Fibroblast of lung (primary cell): Measurements from ENCODE around the gene CHN1. TPM values are rescaled to one million over a fixed set of nuclear protein-coding genes. Genes with fewer than 3 reads are reported as not detected.
A peak's percentile ranks its signal among the peaks of the same experiment; 100 is the strongest.

Experiments used
- DNase-seq, 2 donors: peaks; one replicate each; pipeline versions ENCODE4 v3.0.0 to v3.0.0-alpha.2; 2010; ENCODE audit warnings: low read depth in 2 of 2
- H2AFZ ChIP-seq: 2 replicates; pipeline ENCODE4 v1.5.1; 2012; ENCODE audit warnings: low read length, control low read depth, inconsistent platforms
- H3K27ac ChIP-seq: 2 replicates; pipeline ENCODE4 v1.5.1; 2011; ENCODE audit warnings: low read length, control low read depth; ENCODE audit not compliant: insufficient read depth
- H3K27me3 ChIP-seq: 2 replicates; pipeline ENCODE4 v1.5.1; 2011; ENCODE audit warnings: mild to moderate bottlenecking, low read length; ENCODE audit not compliant: control insufficient read depth, insufficient read depth
- H3K36me3 ChIP-seq: 2 replicates; pipeline ENCODE4 v1.5.1; 2011; ENCODE audit warnings: low read length; ENCODE audit not compliant: control insufficient read depth, insufficient read depth
- H3K4me1 ChIP-seq: 2 replicates; pipeline ENCODE4 v1.5.1; 2011; ENCODE audit warnings: low read length; ENCODE audit not compliant: control insufficient read depth, insufficient read depth; ENCODE audit errors: extremely low read depth
- H3K4me2 ChIP-seq: 2 replicates; pipeline ENCODE4 v1.5.1; 2011; ENCODE audit warnings: low read length, control low read depth; ENCODE audit not compliant: insufficient read depth; ENCODE audit errors: extremely low read depth
- H3K4me3 ChIP-seq, 4 experiments: fragments of 200-600 bp in 1 of 4; sonication (generic) in 1 of 4; replicated peaks in 1 of 4; 2 replicates each; pipeline ENCODE4 v1.5.1; 2011 to 2016; ENCODE audit warnings: low read length in 4 of 4, low read depth in 3 of 4, mild to moderate bottlenecking in 3 of 4, control low read depth in 2 of 4, inconsistent platforms in 1 of 4, mixed read lengths in 1 of 4; ENCODE audit not compliant: insufficient read depth in 1 of 4; ENCODE audit errors: control extremely low read depth in 1 of 4
- H3K79me2 ChIP-seq: 2 replicates; pipeline ENCODE4 v1.5.1; 2012; ENCODE audit warnings: mild to moderate bottlenecking, low read length, inconsistent platforms; ENCODE audit not compliant: control insufficient read depth, insufficient read depth
- H3K9ac ChIP-seq: 2 replicates; pipeline ENCODE4 v1.5.1; 2011; ENCODE audit warnings: mild to moderate bottlenecking, low read length, control low read depth; ENCODE audit not compliant: insufficient read depth
- H3K9me3 ChIP-seq: 2 replicates; pipeline ENCODE4 v1.5.1; 2012; ENCODE audit warnings: low read depth, low read length; ENCODE audit not compliant: control insufficient read depth, insufficient read depth
- H4K20me1 ChIP-seq: 2 replicates; pipeline ENCODE4 v1.5.1; 2011; ENCODE audit warnings: low read length; ENCODE audit not compliant: control insufficient read depth, insufficient read depth; ENCODE audit errors: extremely low read depth
- CTCF ChIP-seq, 2 donors: IDR thresholded peaks in 1 of 2; conservative IDR thresholded peaks in 1 of 2; 1 replicate in 1 of 2; 2 replicates in 1 of 2; pipeline ENCODE4 v1.5.1; 2011 to 2012; ENCODE audit warnings: low read length in 2 of 2, control low read depth in 1 of 2, inconsistent platforms in 1 of 2, low read depth in 1 of 2, mild to moderate bottlenecking in 1 of 2
- EZH2 ChIP-seq: IDR thresholded peaks from 2 replicates; pipeline ENCODE4 v1.5.1; 2012; ENCODE audit warnings: low read length, control low read depth, mild to moderate bottlenecking; ENCODE audit errors: missing control alignments
- polyA plus RNA-seq, 2 donors: library from polyadenylated mRNA; depleted of rRNA in 1 of 2; stranded (reverse) in 1 of 2; unstranded in 1 of 2; fragments of >200 nt; gene quantifications; 2 replicates each; pipeline ENCODE4 v1.2.1, GENCODE V29; 2011 to 2012; ENCODE audit warnings: missing spikeins in 1 of 2
- total RNA-seq: library from RNA; depleted of rRNA; stranded (reverse); fragments of >200 nt; gene quantifications from 2 replicates; pipeline ENCODE4 v1.2.1, GENCODE V29; 2014

CHN1 gene
- total and polyA plus RNA-seq, 2 donors (not counting 1 experiment from before 2014, with no cell fraction given), result 203 to 904 TPM

- Histone ChIP-seq H3K4me1 (peaks cover 2% of the 10 kb centered on the region), H3K4me2 (no peak overlapping the region), H3K9ac (no peak overlapping the region), H3K36me3 (no peaks in the 10 kb centered on the region), H3K27me3 (no peaks in the 10 kb centered on the region), H3K79me2 (no peaks in the 10 kb centered on the region), H4K20me1 (no peaks in the 10 kb centered on the region), H3K4me3 (no peak overlapping the region), H2AFZ (no peak overlapping the region), H3K27ac (no peak overlapping the region), H3K9me3 (no peaks in the 10 kb centered on the region)
- peak; percentile 28 to 39 for DNase-seq
- TF ChIP-seq CTCF (conservative IDR thresholded peaks at IDR 0.05 in 1 of 2, IDR thresholded peaks at IDR 0.05 in 1 of 2; ENCODE audit: low read depth in 1 of 2, low read length in 2 of 2) (no peak), EZH2 (no peak)
Measured at GRCh38 chr2:174874085-174874484, 131.1 kb downstream of the CHN1 start.

GRCh38 chr2:174873471-174873870, 131.7 kb downstream of the CHN1 start:
- DNase-seq, result peak; percentile 14 to 78
- no peak overlapping the region for H3K9ac ChIP-seq
- no peak overlapping the region for H2AFZ ChIP-seq

GRCh38 chr2:174870787-174871186, 134.4 kb downstream of the CHN1 start:
- H3K36me3 ChIP-seq, result no peaks in the 10 kb centered on the region
- H3K9ac ChIP-seq, result no peak overlapping the region
- DNase-seq, result no peak
- no peaks in the 10 kb centered on the region for H3K27me3 ChIP-seq
- H3K79me2 ChIP-seq, result no peaks in the 10 kb centered on the region
- no peak overlapping the region for H3K4me3 ChIP-seq
- no peaks in the 10 kb centered on the region for H3K9me3 ChIP-seq
- H3K4me1 ChIP-seq, result no peaks in the 10 kb centered on the region
- H4K20me1 ChIP-seq, result no peaks in the 10 kb centered on the region
- TF ChIP-seq EZH2 (no peak), CTCF (conservative IDR thresholded peaks at IDR 0.05 in 1 of 2, IDR thresholded peaks at IDR 0.05 in 1 of 2; ENCODE audit: low read depth in 1 of 2, low read length in 2 of 2) (no peak)
- no peak overlapping the region for H3K4me2 ChIP-seq
- no peak overlapping the region for H2AFZ ChIP-seq
- H3K27ac ChIP-seq, result no peak overlapping the region

More at GRCh38 chr2:174873471-174873870, 131.7 kb downstream of the CHN1 start:
- Histone ChIP-seq H3K4me3 (no peak overlapping the region), H3K27me3 (no peaks in the 10 kb centered on the region), H3K4me2 (no peak overlapping the region), H3K79me2 (no peaks in the 10 kb centered on the region), H4K20me1 (no peaks in the 10 kb centered on the region), H3K4me1 (no peaks in the 10 kb centered on the region), H3K36me3 (no peaks in the 10 kb centered on the region), H3K9me3 (no peaks in the 10 kb centered on the region), H3K27ac (no peak overlapping the region)
- no peak for TF ChIP-seq CTCF (conservative IDR thresholded peaks at IDR 0.05 in 1 of 2, IDR thresholded peaks at IDR 0.05 in 1 of 2; ENCODE audit: low read depth in 1 of 2, low read length in 2 of 2)
- no peak for TF ChIP-seq EZH2
